Activated CD4-positive, alpha-beta memory T cell treated with anti-CD3 and anti-CD28 coated beads, Interleukin-2, amount 10 ng/mL, durations not matched to agents 7 days and 5 days (primary cell): ENCODE results near the gene FAM193A. TPM values are rescaled to one million over a fixed set of nuclear protein-coding genes. Genes with fewer than 3 reads are reported as not detected.
"Not testable (repeated sequence)": the region's sequence is repeated elsewhere in the genome, so short reads cannot be mapped to it uniquely, and the experiment has no call there.

Source experiments
- CTCF ChIA-PET: fragments of 350-600 bp; sonication (Branson Sonifier 250); formaldehyde crosslinking; loops from one replicate; lab custom pipeline; 2021; ENCODE audit warnings: antibody characterized with exemption, inconsistent platforms; lab: Charles Lee
- POLR2A ChIA-PET: fragments of 350-600 bp; sonication (Branson Sonifier 250); formaldehyde crosslinking; loops from one replicate; lab custom pipeline; 2021; ENCODE audit warnings: antibody characterized with exemption; lab: Charles Lee
- DNase-seq: peaks from one replicate; pipeline ENCODE4 v3.0.0-alpha.2; 2020
- H3K27ac Mint-ChIP-seq: one replicate; pipeline ENCODE4 v1.8.0; 2021; ENCODE audit warnings: mild to moderate bottlenecking, mixed read lengths
- H3K27me3 Mint-ChIP-seq: one replicate; pipeline ENCODE4 v1.8.0; 2021; ENCODE audit warnings: mixed read lengths
- H3K36me3 Mint-ChIP-seq: one replicate; pipeline ENCODE4 v1.8.0; 2021; ENCODE audit warnings: low read depth, mixed read lengths
- H3K4me1 Mint-ChIP-seq: one replicate; pipeline ENCODE4 v1.8.0; 2021; ENCODE audit warnings: mixed read lengths
- H3K4me3 Mint-ChIP-seq: one replicate; pipeline ENCODE4 v1.8.0; 2021; ENCODE audit warnings: mild to moderate bottlenecking, mixed read lengths
- H3K9me3 Mint-ChIP-seq: one replicate; pipeline ENCODE4 v1.8.0; 2021; ENCODE audit warnings: mixed read lengths
- total RNA-seq, 2 experiments: library from RNA; stranded (reverse); gene quantifications; one replicate each; pipeline ENCODE4 v1.2.3, GENCODE V29; 2021

Gene FAM193A
- total RNA-seq, 2 experiments from 2014 or later = 27.4 to 27.9 TPM

- no peak for DNase-seq
- Mint-ChIP-seq H3K4me3 (no peak overlapping the region), H3K9me3 (no peaks in the 10 kb centered on the region), H3K27me3 (no peaks in the 10 kb centered on the region), H3K4me1 (peaks cover 30% of the 10 kb centered on the region), H3K27ac (no peak overlapping the region), H3K36me3 (no peaks in the 10 kb centered on the region)
- ChIA-PET POLR2A (interaction anchor here (1.0 to 1.6 kb wide), 4 partner anchors 46 to 187 kb away, joined by 3 to 4 read pairs (median 3); no protein-coding TSS in a partner anchor), CTCF (interaction anchor here (0.9 to 1.4 kb wide), 2 partner anchors 120 to 187 kb away, joined by 3 to 5 read pairs; no protein-coding TSS in a partner anchor)
Measured at GRCh38 chr4:2767046-2767704, 230.7 kb downstream of the FAM193A start.

GRCh38 chr4:2767705-2768074 lies 231.2 kb downstream of the FAM193A start:
- DNase-seq = no peak
- H3K9me3 Mint-ChIP-seq = no peaks in the 10 kb centered on the region
- POLR2A ChIA-PET = interaction anchor here (1.1 kb wide), 2 partner anchors 68 to 186 kb away, joined by 3 read pairs; no protein-coding TSS in a partner anchor
- no peaks in the 10 kb centered on the region for H3K27me3 Mint-ChIP-seq
- CTCF ChIA-PET = interaction anchor here (1.4 kb wide), 1 partner anchor 187 kb away, joined by 5 read pairs; no protein-coding TSS in a partner anchor
- H3K27ac Mint-ChIP-seq = no peak overlapping the region
- peaks cover 30% of the 10 kb centered on the region for H3K4me1 Mint-ChIP-seq
- H3K36me3 Mint-ChIP-seq = no peaks in the 10 kb centered on the region
- H3K4me3 Mint-ChIP-seq = no peak overlapping the region

GRCh38 chr4:2768124-2768523 lies 231.7 kb downstream of the FAM193A start:
- no peaks in the 10 kb centered on the region for H3K27me3 Mint-ChIP-seq
- no peaks in the 10 kb centered on the region for H3K9me3 Mint-ChIP-seq
- H3K27ac Mint-ChIP-seq = no peak overlapping the region
- CTCF ChIA-PET = interaction anchor here (1.4 kb wide), 1 partner anchor 186 kb away, joined by 5 read pairs; no protein-coding TSS in a partner anchor
- DNase-seq = no peak
- POLR2A ChIA-PET = interaction anchor here (0.5 to 1.1 kb wide), 2 partner anchors 186 to 208 kb away, joined by 3 read pairs; no protein-coding TSS in a partner anchor
- peaks cover 30% of the 10 kb centered on the region for H3K4me1 Mint-ChIP-seq
- no peak overlapping the region for H3K4me3 Mint-ChIP-seq
- no peaks in the 10 kb centered on the region for H3K36me3 Mint-ChIP-seq

GRCh38 chr4:2768921-2769336 lies 232.5 kb downstream of the FAM193A start:
- H3K4me3 Mint-ChIP-seq = no peak overlapping the region
- CTCF ChIA-PET = no interaction called here

GRCh38 chr4:2771264-2771663 lies 234.8 kb downstream of the FAM193A start:
- DNase-seq = no peak
- POLR2A ChIA-PET = interaction anchor here (1.0 to 1.3 kb wide), 4 partner anchors 15 to 70 kb away, joined by 3 to 5 read pairs (median 4); no protein-coding TSS in a partner anchor
- no peaks in the 10 kb centered on the region for H3K36me3 Mint-ChIP-seq
- no peak overlapping the region for H3K4me3 Mint-ChIP-seq
- CTCF ChIA-PET = interaction anchor here (1.1 kb wide), 1 partner anchor 9 kb away, joined by 3 read pairs; no protein-coding TSS in a partner anchor
- no peaks in the 10 kb centered on the region for H3K9me3 Mint-ChIP-seq
- H3K27ac Mint-ChIP-seq = no peak overlapping the region
- H3K27me3 Mint-ChIP-seq = no peaks in the 10 kb centered on the region
- H3K4me1 Mint-ChIP-seq = peaks cover 25% of the 10 kb centered on the region

More at GRCh38 chr4:2768921-2769336, 232.5 kb downstream of the FAM193A start:
- Mint-ChIP-seq H3K36me3 (no peaks in the 10 kb centered on the region), H3K27me3 (no peaks in the 10 kb centered on the region), H3K27ac (no peak overlapping the region), H3K4me1 (peaks cover 28% of the 10 kb centered on the region), H3K9me3 (no peaks in the 10 kb centered on the region)
- POLR2A ChIA-PET = no interaction called here
- DNase-seq = no peak

- ChIA-PET CTCF (interaction anchor here (1.6 kb wide), 1 partner anchor 174 kb away, joined by 4 read pairs; no protein-coding TSS in a partner anchor), POLR2A (interaction anchor here (1.1 to 2.0 kb wide), 2 partner anchors 18 to 155 kb away, joined by 3 to 6 read pairs; no protein-coding TSS in a partner anchor)
- H3K27ac Mint-ChIP-seq, H3K36me3 Mint-ChIP-seq, DNase-seq, H3K4me1 Mint-ChIP-seq, H3K4me3 Mint-ChIP-seq: not testable (repeated sequence)
- Mint-ChIP-seq H3K9me3 (peaks cover 14% of the 10 kb centered on the region), H3K27me3 (peaks cover 12% of the 10 kb centered on the region)
Measured at GRCh38 chr4:2780643-2781042, 244.2 kb downstream of the FAM193A start.

- ChIA-PET POLR2A (interaction anchor here (0.7 to 2.0 kb wide), 4 partner anchors 15 to 153 kb away, joined by 3 to 6 read pairs (median 3); no protein-coding TSS in a partner anchor), CTCF (no interaction called here)
- H3K27me3 Mint-ChIP-seq = peaks cover 12% of the 10 kb centered on the region
- H3K9me3 Mint-ChIP-seq = peaks cover 14% of the 10 kb centered on the region
- H3K36me3 Mint-ChIP-seq = peaks cover 2% of the 10 kb centered on the region
- no peak overlapping the region for H3K4me3 Mint-ChIP-seq
- no peak for DNase-seq
- H3K27ac Mint-ChIP-seq = no peak overlapping the region
- H3K4me1 Mint-ChIP-seq = peaks cover 11% of the 10 kb centered on the region
Measured at GRCh38 chr4:2781911-2782310, 245.5 kb downstream of the FAM193A start.

Other genes with a start within 250 kb of the FAM193A start
- 10 to 100 TPM; 38.9 to 40.1 TPM for gene ZFYVE28, start 118.0 kb upstream of the FAM193A start, total RNA-seq
- gene CFAP99, start 117.7 kb upstream of the FAM193A start, total RNA-seq = under 1 TPM; 0.08 TPM
- gene RNF4, start 67.5 kb upstream of the FAM193A start, total RNA-seq = 100 to 1,000 TPM; 106 to 113 TPM
- 10 to 100 TPM; 56.1 to 58.4 TPM for gene TNIP2, start 219.7 kb downstream of the FAM193A start, total RNA-seq